SK-N-MC (cell line): Measurements from ENCODE around the gene PHLDA3.
A peak's percentile ranks its signal among the peaks of the same experiment; 100 is the strongest.

ENCODE experiments used
- DNase-seq: peaks from one replicate; pipeline ENCODE4 v3.0.0-alpha.2; 2011; ENCODE audit warnings: low read depth, low spot score
- H3K27ac ChIP-seq: fragments of 200-600 bp; sonication (generic); 2 replicates; pipeline ENCODE4 v1.5.1; 2016; ENCODE audit warnings: mixed run types
- H3K36me3 ChIP-seq: fragments of 200-600 bp; sonication (generic); 2 replicates; pipeline ENCODE4 v1.6.1; 2017; ENCODE audit warnings: antibody characterized with exemption, low read length, mixed read lengths; ENCODE audit not compliant: insufficient read depth
- H3K4me3 ChIP-seq: fragments of 200-600 bp; sonication (generic); 2 replicates; pipeline ENCODE4 v1.5.1; 2016
- H3K9ac ChIP-seq: fragments of 200-600 bp; sonication (generic); 2 replicates; pipeline ENCODE4 v1.8.0; 2017; ENCODE audit warnings: mixed run types, mixed read lengths; ENCODE audit not compliant: insufficient read length
- H3K9me3 ChIP-seq: fragments of 200-600 bp; sonication (generic); 2 replicates; pipeline ENCODE4 v1.6.1; 2017; ENCODE audit warnings: low read depth, mild to moderate bottlenecking, antibody characterized with exemption, low read length, moderate library complexity, mixed read lengths
- EZH2 ChIP-seq: fragments of 200-600 bp; sonication (generic); IDR thresholded peaks from one replicate; pipeline ENCODE4 v1.6.1; 2017; ENCODE audit warnings: antibody characterized with exemption
- FOXP2 ChIP-seq: optimal IDR thresholded peaks from 2 replicates; pipeline ENCODE3; 2011; ENCODE audit warnings: mild to moderate bottlenecking, moderate library complexity; ENCODE audit not compliant: insufficient read depth; ENCODE audit errors: extremely low read length, control extremely low read depth
- POLR2AphosphoS5 ChIP-seq: IDR thresholded peaks from 2 replicates; pipeline ENCODE4 v1.6.1; 2012; ENCODE audit warnings: mild to moderate bottlenecking, low read depth, low read length, borderline replicate concordance

Gene PHLDA3

GRCh38 chr1:201513498-201514243 is 44.7 kb upstream of the PHLDA3 start:
- Histone ChIP-seq H3K9ac (no peak overlapping the region), H3K27ac (peak overlapping the region; percentile 98), H3K36me3 (no peaks in the 10 kb centered on the region), H3K4me3 (no peak overlapping the region), H3K9me3 (no peaks in the 10 kb centered on the region)
- TF ChIP-seq FOXP2 (no peak), EZH2 (no peak), POLR2AphosphoS5 (no peak)
- no peak for DNase-seq

DNA sequence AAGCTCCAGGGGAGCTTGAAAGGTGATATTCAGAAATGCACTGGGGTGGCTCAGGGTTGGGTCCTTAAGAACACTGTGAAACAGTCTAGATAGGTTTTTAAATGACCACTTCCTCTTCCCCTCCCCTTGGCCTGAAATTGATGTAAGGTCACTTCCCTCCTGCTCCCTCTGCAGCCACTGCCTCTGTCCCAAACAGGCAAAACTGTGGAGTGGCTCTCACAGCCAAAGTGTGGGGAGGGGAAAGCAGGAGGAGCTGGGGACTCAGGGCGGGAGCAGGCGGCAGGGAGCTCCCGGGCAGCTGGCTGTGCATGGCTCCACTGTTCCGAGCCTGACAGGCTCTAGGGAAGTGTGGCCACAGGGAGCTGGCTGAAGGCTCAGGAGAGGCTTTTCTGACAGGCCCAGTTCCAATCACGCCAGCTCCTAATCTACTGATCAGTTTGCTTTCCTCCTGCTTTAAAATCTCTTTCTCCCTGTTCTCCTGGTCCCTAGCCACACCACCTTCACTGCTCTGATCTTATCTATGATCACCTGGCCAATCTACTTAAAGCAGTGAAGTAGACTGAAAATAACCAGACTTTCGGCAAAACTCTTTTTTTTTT is 43.1 kb upstream of the PHLDA3 start:
- no peak for DNase-seq
- Histone ChIP-seq H3K27ac (peak overlapping the region; percentile 77), H3K9ac (peak overlapping the region; percentile 22)

DNA sequence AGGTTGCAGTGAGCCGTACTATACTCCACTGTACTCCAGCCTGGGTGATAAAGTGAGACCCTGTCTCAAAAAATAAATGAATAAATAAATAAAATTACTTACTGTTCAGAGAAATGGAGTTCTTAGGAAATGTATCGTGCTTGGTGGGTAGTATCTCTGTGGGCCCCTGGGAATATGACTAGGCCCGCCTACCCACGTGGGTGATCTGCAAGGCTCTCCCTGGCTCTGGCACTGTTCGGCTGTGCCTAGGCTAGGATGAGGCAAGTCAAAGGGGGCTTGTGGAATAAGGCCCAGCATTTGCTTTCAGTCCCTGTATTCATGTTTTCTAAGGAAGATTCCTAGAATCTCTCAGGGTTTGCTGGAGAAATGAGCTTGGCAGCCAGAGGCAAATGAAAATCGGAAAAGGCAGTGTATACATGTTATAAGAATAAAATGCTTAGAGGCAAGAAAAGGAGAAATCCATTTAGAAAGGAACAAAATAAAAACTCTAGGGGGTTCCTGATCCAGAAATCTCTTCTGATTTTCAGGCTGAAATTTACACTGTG is 42.5 kb upstream of the PHLDA3 start:
- H3K27ac ChIP-seq, result peak overlapping the region; percentile 77
- H3K4me3 ChIP-seq, result peak overlapping the region; percentile 27
- TF ChIP-seq FOXP2, result no peak
- no peak for TF ChIP-seq POLR2AphosphoS5
- TF ChIP-seq EZH2, result no peak
- H3K9me3 ChIP-seq, result no peaks in the 10 kb centered on the region
- peak overlapping the region; percentile 22 for H3K9ac ChIP-seq
- no peak for DNase-seq
- H3K36me3 ChIP-seq, result no peaks in the 10 kb centered on the region

More for the DNA sequence above, 43.1 kb upstream of the PHLDA3 start:
- no peaks in the 10 kb centered on the region for H3K9me3 ChIP-seq
- no peaks in the 10 kb centered on the region for H3K36me3 ChIP-seq
- H3K4me3 ChIP-seq, result peak overlapping the region; percentile 27
- TF ChIP-seq FOXP2, result no peak
- TF ChIP-seq POLR2AphosphoS5, result no peak
- TF ChIP-seq EZH2, result no peak

DNA sequence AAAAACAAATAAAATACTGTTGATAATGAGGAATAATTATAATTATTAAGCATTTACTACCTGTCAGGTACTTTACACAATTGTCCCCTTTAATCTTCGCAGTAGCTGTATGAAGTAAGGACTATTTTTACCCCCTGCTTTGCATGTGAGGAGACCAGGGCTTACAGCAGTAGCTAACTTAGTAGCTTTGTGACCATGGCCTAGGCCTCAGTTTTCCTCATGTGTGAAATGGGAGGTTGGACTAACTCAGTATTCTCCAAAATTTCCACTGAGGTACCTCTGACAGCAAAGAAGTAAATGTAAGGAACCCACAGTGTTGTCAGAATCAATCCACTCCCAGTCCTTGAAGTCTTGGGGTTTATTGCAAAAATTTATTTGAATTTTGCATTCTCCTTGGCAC is 41.7 kb upstream of the PHLDA3 start:
- no peak for TF ChIP-seq POLR2AphosphoS5
- TF ChIP-seq FOXP2, result no peak
- TF ChIP-seq EZH2, result no peak
- Histone ChIP-seq H3K9ac (no peak overlapping the region), H3K4me3 (no peak overlapping the region), H3K27ac (no peak overlapping the region), H3K9me3 (no peaks in the 10 kb centered on the region), H3K36me3 (no peaks in the 10 kb centered on the region)
- no peak for DNase-seq

GRCh38 chr1:201509601-201510374 is 40.8 kb upstream of the PHLDA3 start:
- H3K9ac ChIP-seq, result no peak overlapping the region
- no peak overlapping the region for H3K4me3 ChIP-seq
- H3K36me3 ChIP-seq, result no peaks in the 10 kb centered on the region
- no peak for DNase-seq
- TF ChIP-seq EZH2 (no peak), FOXP2 (no peak), POLR2AphosphoS5 (no peak)
- H3K9me3 ChIP-seq, result no peaks in the 10 kb centered on the region
- H3K27ac ChIP-seq, result no peak overlapping the region

GRCh38 chr1:201508809-201509208 is 39.8 kb upstream of the PHLDA3 start:
- no peak for TF ChIP-seq POLR2AphosphoS5
- no peak overlapping the region for H3K4me3 ChIP-seq
- H3K9ac ChIP-seq, result no peak overlapping the region

GRCh38 chr1:201507360-201507675 is 38.3 kb upstream of the PHLDA3 start:
- H3K36me3 ChIP-seq, result no peaks in the 10 kb centered on the region; the same call in 1 of the 2 replicates
- H3K4me3 ChIP-seq, result peak overlapping the region; percentile 83
- H3K9ac ChIP-seq, result peak overlapping the region; percentile 79
- no peak overlapping the region; the same call in 1 of the 2 replicates for H3K27ac ChIP-seq
- DNase-seq, result no peak
- H3K9me3 ChIP-seq, result no peaks in the 10 kb centered on the region
- TF ChIP-seq FOXP2 (no peak), EZH2 (no peak), POLR2AphosphoS5 (no peak)

More at GRCh38 chr1:201508809-201509208, 39.8 kb upstream of the PHLDA3 start:
- no peak for DNase-seq
- no peaks in the 10 kb centered on the region for H3K36me3 ChIP-seq
- 0 out of 2 replicates have a peak overlapping the region, but pooled peaks have one; percentile 7 for H3K27ac ChIP-seq
- no peaks in the 10 kb centered on the region for H3K9me3 ChIP-seq

- Histone ChIP-seq H3K27ac (peak within 1 kb of the TSS; percentile 76), H3K4me3 (peak within 1 kb of the TSS; percentile 83), H3K9me3 (no peaks in the 10 kb centered on the region), H3K9ac (peak within 1 kb of the TSS; percentile 79), H3K36me3 (no peaks in the 10 kb centered on the region; the same call in 1 of the 2 replicates)
- TF ChIP-seq EZH2 (no peak), POLR2AphosphoS5 (no peak), FOXP2 (no peak)
- no peak for DNase-seq
Measured at GRCh38 chr1:201506557-201507359, 37.8 kb upstream of the PHLDA3 start, which contains the start of gene CSRP1. Gene CSRP1, minus strand, starts transcription at chr1:201507123. Its CDS starts 10,820 bp downstream, at chr1:201496303.
